ENCODE data around the gene HID1. TPM values are rescaled to one million over a fixed set of nuclear protein-coding genes. Genes with fewer than 3 reads are reported as not detected.

HID1 gene
- total and polyA plus RNA-seq, 9 of the 15 experiments (the other 6 are each of a cell fraction or from before 2014, with no cell fraction given), result 0.14 to 2.1 (median 0.54) TPM; not detected in 2

DNA sequence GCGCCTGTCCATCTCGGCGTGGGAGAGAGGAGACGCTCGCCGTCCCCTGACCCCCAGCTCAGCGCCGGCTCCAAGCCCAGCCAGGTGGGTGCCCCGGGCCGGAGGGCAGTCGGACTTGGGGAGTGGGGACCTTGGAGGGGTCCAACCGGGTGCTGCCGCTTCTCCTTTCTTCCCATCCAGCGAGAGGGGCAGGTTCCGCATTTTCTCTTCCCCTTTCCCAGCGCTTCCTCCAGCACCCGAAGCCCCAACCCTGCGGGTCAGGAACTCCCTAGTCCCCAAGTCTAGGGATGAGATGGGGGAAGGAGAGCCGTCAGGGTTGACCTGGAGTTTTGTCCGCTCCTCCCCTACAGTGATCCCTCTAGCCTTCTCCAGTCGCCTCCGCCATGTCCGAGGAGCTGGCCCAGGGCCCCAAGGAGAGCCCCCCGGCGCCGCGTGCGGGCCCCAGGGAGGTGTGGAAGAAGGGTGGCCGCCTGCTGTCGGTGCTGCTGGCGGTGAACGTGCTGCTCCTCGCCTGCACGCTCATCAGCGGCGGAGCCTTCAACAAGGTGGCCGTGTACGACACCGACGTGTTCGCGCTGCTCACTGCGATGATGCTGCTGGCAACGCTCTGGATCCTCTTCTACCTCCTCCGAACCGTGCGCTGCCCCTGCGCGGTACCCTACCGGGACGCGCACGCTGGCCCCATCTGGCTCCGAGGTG is 48.2 kb downstream of the HID1 start, which contains the start of gene OTOP2:
TSS of gene OTOP2 (plus strand) at position 24 of the 699 bp plus-strand sequence. CDS start at position 384, 360 bp downstream.
- Histone ChIP-seq H3K4me2 (ENCODE audit: insufficient read depth, low read length) (peak within 1 kb of the TSS; percentile 76), H4K20me1 (replicated peaks; ENCODE audit: control insufficient read depth, insufficient read depth, low read length) (no peaks in the 10 kb centered on the region), H3K36me3 (ENCODE audit: control insufficient read depth, insufficient read depth, low read length) (no peaks in the 10 kb centered on the region), H3K9me3 (replicated peaks; ENCODE audit: control insufficient read depth, insufficient read depth, low read depth, low read length) (no peaks in the 10 kb centered on the region), H2AFZ (ENCODE audit: low read depth, low read length) (peak within 1 kb of the TSS; percentile 100), H3K9ac (ENCODE audit: insufficient read depth in 1 of 2, low read depth in 2 of 2, low read length in 2 of 2) (peak within 1 kb of the TSS; percentile 57 to 90; a peak in 3 of 4 replicates), H3K27me3 (ENCODE audit: control insufficient read depth in 2 of 2, insufficient read depth in 2 of 2, low read length in 2 of 2) (peaks cover 9 to 30% of the 10 kb centered on the region in 2 experiments; a peak in 4 of 5 replicates), H3K4me1 (replicated peaks in 1 of 2; ENCODE audit: control insufficient read depth in 2 of 2, insufficient read depth in 2 of 2, low read length in 2 of 2) (peaks cover 18 to 52% of the 10 kb centered on the region in 2 experiments), H3K4me3 (peak within 1 kb of the TSS; percentile 53), H3K79me2 (ENCODE audit: control insufficient read depth, insufficient read depth, low read length) (no peaks in the 10 kb centered on the region), H3K27ac (ENCODE audit: extremely low read depth, low read depth, low read length) (peak within 1 kb of the TSS; percentile 66; the same call in 2 of the 3 replicates), H3K9me1 (ENCODE audit: control insufficient read depth, insufficient read depth, low read length) (no peaks in the 10 kb centered on the region)
- in situ Hi-C loops (cut with MboI), result loop anchor here (5.0 kb wide), 1 partner anchor 33 kb away; no protein-coding TSS in a partner anchor
- ATAC-seq (no peak), DNase-seq (ENCODE audit: extremely low read depth in 1 of 4, low spot score in 3 of 4) (no peak), FAIRE-seq (no peak)
- no TSS peak for BruUV-seq (replicated peaks)
- POLR2A ChIA-PET, result interaction anchor here (0.7 to 1.5 kb wide), 5 partner anchors 7 to 56 kb away, joined by 3 to 5 read pairs (median 4); no protein-coding TSS in a partner anchor
- intact Hi-C loops (cut with micrococcal nuclease), result loop anchor here (10.0 kb wide), 1 partner anchor 80 kb away; no protein-coding TSS in a partner anchor
- WGBS (ENCODE audit: insufficient coverage, low coverage, missing lambda C conversion rate), result 11% methylated on average over 51 of the region's 54 CpGs
- CTCF ChIA-PET (ENCODE audit: low intra/inter-chr PET ratio), result interaction anchor here (5.8 kb wide), 1 partner anchor 35 kb away, joined by 86 read pairs; no protein-coding TSS in a partner anchor
- TF ChIP-seq ZBTB7A (IDR thresholded peaks at IDR 0.05; ENCODE audit: borderline replicate concordance, control insufficient read depth, low read depth, low read length) (peak; percentile 27; the same call in 1 of the 2 replicates), SAP30 (IDR thresholded peaks at IDR 0.05; ENCODE audit: borderline replicate concordance, insufficient read depth, low read depth, low read length, poor library complexity, severe bottlenecking) (no peak), XRCC3 (IDR thresholded peaks at IDR 0.05) (no peak), ZNF146 (CRISPR knock-in tag; IDR thresholded peaks at IDR 0.05; ENCODE audit: unreplicated experiment) (no peak), L3MBTL2 (IDR thresholded peaks at IDR 0.05) (peak; percentile 22; the same call in 1 of the 2 replicates), EP400 (IDR thresholded peaks at IDR 0.05) (no peak), MIER1 (IDR thresholded peaks at IDR 0.05; ENCODE audit: low read depth) (no peak), SPI1 (IDR thresholded peaks at IDR 0.05; ENCODE audit: borderline replicate concordance, low read depth, low read length) (peak; percentile 85), HMGN3 (IDR thresholded peaks at IDR 0.05; ENCODE audit: borderline replicate concordance, extremely low read depth, insufficient read length, low read depth, low read length) (peak; percentile 14), NFIX (CRISPR knock-in tag; IDR thresholded peaks at IDR 0.05; ENCODE audit: low read depth) (no peak), TCFL5 (CRISPR knock-in tag; conservative IDR thresholded peaks at IDR 0.05) (no peak), NFIC (IDR thresholded peaks at IDR 0.05) (no peak)
- TF ChIP-seq, protein P1, sequence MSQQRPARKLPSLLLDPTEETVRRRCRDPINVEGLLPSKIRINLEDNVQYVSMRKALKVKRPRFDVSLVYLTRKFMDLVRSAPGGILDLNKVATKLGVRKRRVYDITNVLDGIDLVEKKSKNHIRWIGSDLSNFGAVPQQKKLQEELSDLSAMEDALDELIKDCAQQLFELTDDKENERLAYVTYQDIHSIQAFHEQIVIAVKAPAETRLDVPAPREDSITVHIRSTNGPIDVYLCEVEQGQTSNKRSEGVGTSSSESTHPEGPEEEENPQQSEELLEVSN (IDR thresholded peaks at IDR 0.05; ENCODE audit: borderline replicate concordance in 1 of 2, extremely low read depth in 1 of 2, insufficient read depth in 1 of 2, insufficient read length in 1 of 2, low read depth in 1 of 2, low read length in 1 of 2, poor library complexity in 1 of 2, severe bottlenecking in 1 of 2), result peak in 1 of 2 experiments; percentile 51
- TF ChIP-seq, protein P2, sequence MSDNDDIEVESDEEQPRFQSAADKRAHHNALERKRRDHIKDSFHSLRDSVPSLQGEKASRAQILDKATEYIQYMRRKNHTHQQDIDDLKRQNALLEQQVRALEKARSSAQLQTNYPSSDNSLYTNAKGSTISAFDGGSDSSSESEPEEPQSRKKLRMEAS (CRISPR knock-in tag; IDR thresholded peaks at IDR 0.05), result peak; percentile 53; the same call in 1 of the 2 replicates
- TF ChIP-seq, protein P3, sequence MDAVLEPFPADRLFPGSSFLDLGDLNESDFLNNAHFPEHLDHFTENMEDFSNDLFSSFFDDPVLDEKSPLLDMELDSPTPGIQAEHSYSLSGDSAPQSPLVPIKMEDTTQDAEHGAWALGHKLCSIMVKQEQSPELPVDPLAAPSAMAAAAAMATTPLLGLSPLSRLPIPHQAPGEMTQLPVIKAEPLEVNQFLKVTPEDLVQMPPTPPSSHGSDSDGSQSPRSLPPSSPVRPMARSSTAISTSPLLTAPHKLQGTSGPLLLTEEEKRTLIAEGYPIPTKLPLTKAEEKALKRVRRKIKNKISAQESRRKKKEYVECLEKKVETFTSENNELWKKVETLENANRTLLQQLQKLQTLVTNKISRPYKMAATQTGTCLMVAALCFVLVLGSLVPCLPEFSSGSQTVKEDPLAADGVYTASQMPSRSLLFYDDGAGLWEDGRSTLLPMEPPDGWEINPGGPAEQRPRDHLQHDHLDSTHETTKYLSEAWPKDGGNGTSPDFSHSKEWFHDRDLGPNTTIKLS (IDR thresholded peaks at IDR 0.05; ENCODE audit: borderline replicate concordance, low read depth), result no peak
- TF ChIP-seq, protein P4, sequence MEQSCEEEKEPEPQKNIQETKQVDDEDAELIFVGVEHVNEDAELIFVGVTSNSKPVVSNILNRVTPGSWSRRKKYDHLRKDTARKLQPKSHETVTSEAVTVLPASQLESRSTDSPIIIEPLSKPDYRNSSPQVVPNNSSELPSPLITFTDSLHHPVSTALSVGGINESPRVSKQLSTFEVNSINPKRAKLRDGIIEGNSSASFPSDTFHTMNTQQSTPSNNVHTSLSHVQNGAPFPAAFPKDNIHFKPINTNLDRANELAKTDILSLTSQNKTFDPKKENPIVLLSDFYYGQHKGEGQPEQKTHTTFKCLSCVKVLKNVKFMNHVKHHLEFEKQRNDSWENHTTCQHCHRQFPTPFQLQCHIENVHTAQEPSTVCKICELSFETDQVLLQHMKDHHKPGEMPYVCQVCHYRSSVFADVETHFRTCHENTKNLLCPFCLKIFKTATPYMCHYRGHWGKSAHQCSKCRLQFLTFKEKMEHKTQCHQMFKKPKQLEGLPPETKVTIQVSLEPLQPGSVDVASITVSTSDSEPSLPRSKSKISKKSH (CRISPR knock-in tag; IDR thresholded peaks at IDR 0.05), result no peak
